PC-3 (cell line): Measurements from ENCODE around the gene SPRR2D.

ENCODE experiments used
- EZH2 ChIP-seq: fragments of 300-600 bp; sonication (generic); IDR thresholded peaks from one replicate; pipeline ENCODE4 v1.6.1; 2017; ENCODE audit warnings: antibody characterized with exemption, mild to moderate bottlenecking, low read length; ENCODE audit not compliant: unreplicated experiment
- EZH2phosphoT487 ChIP-seq: fragments of 300-600 bp; sonication (generic); IDR thresholded peaks from 2 replicates; pipeline ENCODE4 v1.6.1; 2018; ENCODE audit warnings: mild to moderate bottlenecking, antibody characterized with exemption, low read length, borderline replicate concordance
- TF ChIP-seq, protein P1 (sequence below): fragments of 300-600 bp; sonication (generic); conservative IDR thresholded peaks from 2 replicates; pipeline ENCODE4 v1.5.1; 2017; ENCODE audit warnings: antibody characterized with exemption, low read depth, mild to moderate bottlenecking, low read length

DNA sequence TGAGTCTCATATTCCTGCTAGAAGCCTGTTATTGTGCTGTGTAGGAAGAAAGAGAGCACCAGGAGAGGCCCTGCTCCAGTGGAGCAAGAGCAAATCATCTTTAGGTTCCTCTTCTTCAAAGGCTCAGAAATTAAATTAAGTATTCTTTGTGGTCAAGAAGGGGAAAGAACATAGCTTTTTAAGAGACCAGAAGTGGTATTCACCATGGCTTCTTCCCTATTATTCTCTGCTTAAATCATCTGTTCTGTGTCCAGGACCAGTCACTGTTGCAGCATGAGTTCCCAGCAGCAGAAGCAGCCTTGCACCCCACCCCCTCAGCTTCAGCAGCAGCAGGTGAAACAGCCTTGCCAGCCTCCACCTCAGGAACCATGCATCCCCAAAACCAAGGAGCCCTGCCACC lies 8.8 kb downstream of the SPRR2D start:
- TF ChIP-seq EZH2 (no peak), EZH2phosphoT487 (no peak)
- TF ChIP-seq, protein P1, sequence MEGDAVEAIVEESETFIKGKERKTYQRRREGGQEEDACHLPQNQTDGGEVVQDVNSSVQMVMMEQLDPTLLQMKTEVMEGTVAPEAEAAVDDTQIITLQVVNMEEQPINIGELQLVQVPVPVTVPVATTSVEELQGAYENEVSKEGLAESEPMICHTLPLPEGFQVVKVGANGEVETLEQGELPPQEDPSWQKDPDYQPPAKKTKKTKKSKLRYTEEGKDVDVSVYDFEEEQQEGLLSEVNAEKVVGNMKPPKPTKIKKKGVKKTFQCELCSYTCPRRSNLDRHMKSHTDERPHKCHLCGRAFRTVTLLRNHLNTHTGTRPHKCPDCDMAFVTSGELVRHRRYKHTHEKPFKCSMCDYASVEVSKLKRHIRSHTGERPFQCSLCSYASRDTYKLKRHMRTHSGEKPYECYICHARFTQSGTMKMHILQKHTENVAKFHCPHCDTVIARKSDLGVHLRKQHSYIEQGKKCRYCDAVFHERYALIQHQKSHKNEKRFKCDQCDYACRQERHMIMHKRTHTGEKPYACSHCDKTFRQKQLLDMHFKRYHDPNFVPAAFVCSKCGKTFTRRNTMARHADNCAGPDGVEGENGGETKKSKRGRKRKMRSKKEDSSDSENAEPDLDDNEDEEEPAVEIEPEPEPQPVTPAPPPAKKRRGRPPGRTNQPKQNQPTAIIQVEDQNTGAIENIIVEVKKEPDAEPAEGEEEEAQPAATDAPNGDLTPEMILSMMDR, result no peak
